ENCODE measurements around the gene LRRC25. TPM values are rescaled to one million over a fixed set of nuclear protein-coding genes. Genes with fewer than 3 reads are reported as not detected.
"Not testable (repeated sequence)": the region's sequence is repeated elsewhere in the genome, so short reads cannot be mapped to it uniquely, and the experiment has no call there.

Gene LRRC25
- total RNA-seq, 3 donors from 2014 or later, result not detected

- ATAC-seq, result no peak
- Mint-ChIP-seq H3K27me3 (ENCODE audit: low read depth) (peaks cover 2% of the 10 kb centered on the region), H3K9me3 (no peaks in the 10 kb centered on the region), H3K4me3 (no peak overlapping the region), H3K36me3 (ENCODE audit: insufficient read depth) (no peaks in the 10 kb centered on the region), H3K4me1 (ENCODE audit: low read depth) (peaks cover 10% of the 10 kb centered on the region)
- DNase-seq, result no peak
These were observed 24.0 kb downstream of the LRRC25 start for GRCh38 chr19:18373407-18373891.

GRCh38 chr19:18368504-18369222, 28.8 kb downstream of the LRRC25 start:
- H3K27me3 Mint-ChIP-seq (ENCODE audit: low read depth), result no peaks in the 10 kb centered on the region
- no peaks in the 10 kb centered on the region for H3K9me3 Mint-ChIP-seq
- ATAC-seq (no peak), DNase-seq (no peak)
- H3K4me3 Mint-ChIP-seq, result no peak overlapping the region
- H3K4me1 Mint-ChIP-seq (ENCODE audit: low read depth), result peaks cover 3% of the 10 kb centered on the region
- H3K36me3 Mint-ChIP-seq (ENCODE audit: insufficient read depth), result peaks cover 18% of the 10 kb centered on the region

GRCh38 chr19:18366021-18366435, 31.4 kb downstream of the LRRC25 start:
- no peak overlapping the region for H3K4me3 Mint-ChIP-seq

GRCh38 chr19:18364826-18365528, 32.4 kb downstream of the LRRC25 start:
- no peak for DNase-seq
- Mint-ChIP-seq H3K9me3 (no peaks in the 10 kb centered on the region), H3K4me1 (ENCODE audit: low read depth) (no peaks in the 10 kb centered on the region), H3K4me3 (no peak overlapping the region), H3K27me3 (ENCODE audit: low read depth) (no peaks in the 10 kb centered on the region), H3K36me3 (ENCODE audit: insufficient read depth) (peaks cover 24% of the 10 kb centered on the region)
- ATAC-seq, result no peak

More at GRCh38 chr19:18366021-18366435, 31.4 kb downstream of the LRRC25 start:
- no peak for DNase-seq
- Mint-ChIP-seq H3K9me3 (no peaks in the 10 kb centered on the region), H3K27me3 (ENCODE audit: low read depth) (no peaks in the 10 kb centered on the region), H3K36me3 (ENCODE audit: insufficient read depth) (peaks cover 24% of the 10 kb centered on the region), H3K4me1 (ENCODE audit: low read depth) (no peaks in the 10 kb centered on the region)
- no peak for ATAC-seq

GRCh38 chr19:18364277-18364825, 33.1 kb downstream of the LRRC25 start:
- H3K9me3 Mint-ChIP-seq; H3K27me3 Mint-ChIP-seq (ENCODE audit: low read depth); DNase-seq; ATAC-seq; H3K4me3 Mint-ChIP-seq; H3K4me1 Mint-ChIP-seq (ENCODE audit: low read depth): not testable (repeated sequence)
- peaks cover 28% of the 10 kb centered on the region for H3K36me3 Mint-ChIP-seq (ENCODE audit: insufficient read depth)

- no peaks in the 10 kb centered on the region for H3K9me3 Mint-ChIP-seq
These were observed 33.6 kb downstream of the LRRC25 start for GRCh38 chr19:18363787-18364186.

GRCh38 chr19:18362934-18363542, 34.4 kb downstream of the LRRC25 start:
- ATAC-seq, result no peak
- no peak overlapping the region for H3K4me3 Mint-ChIP-seq
- no peaks in the 10 kb centered on the region for H3K27me3 Mint-ChIP-seq (ENCODE audit: low read depth)
- no peaks in the 10 kb centered on the region for H3K9me3 Mint-ChIP-seq
- DNase-seq, result no peak
- H3K36me3 Mint-ChIP-seq (ENCODE audit: insufficient read depth), result peaks cover 36% of the 10 kb centered on the region
- H3K4me1 Mint-ChIP-seq (ENCODE audit: low read depth), result no peaks in the 10 kb centered on the region

More at GRCh38 chr19:18363787-18364186, 33.6 kb downstream of the LRRC25 start:
- Mint-ChIP-seq H3K4me3 (no peak overlapping the region), H3K36me3 (ENCODE audit: insufficient read depth) (peaks cover 31% of the 10 kb centered on the region), H3K4me1 (ENCODE audit: low read depth) (no peaks in the 10 kb centered on the region), H3K27me3 (ENCODE audit: low read depth) (no peaks in the 10 kb centered on the region)
- DNase-seq, result no peak
- ATAC-seq, result no peak

- peaks cover 36% of the 10 kb centered on the region for H3K36me3 Mint-ChIP-seq (ENCODE audit: insufficient read depth)
- H3K4me1 Mint-ChIP-seq (ENCODE audit: low read depth), result no peaks in the 10 kb centered on the region
- H3K9me3 Mint-ChIP-seq, result no peaks in the 10 kb centered on the region
- H3K4me3 Mint-ChIP-seq, result no peak overlapping the region
- DNase-seq (no peak), ATAC-seq (no peak)
- H3K27me3 Mint-ChIP-seq (ENCODE audit: low read depth), result no peaks in the 10 kb centered on the region
These were observed 35.8 kb downstream of the LRRC25 start for GRCh38 chr19:18361646-18362045.

- Mint-ChIP-seq H3K27me3 (ENCODE audit: low read depth) (no peaks in the 10 kb centered on the region), H3K36me3 (ENCODE audit: insufficient read depth) (peaks cover 27% of the 10 kb centered on the region), H3K4me1 (ENCODE audit: low read depth) (no peaks in the 10 kb centered on the region), H3K9me3 (no peaks in the 10 kb centered on the region), H3K4me3 (no peak overlapping the region)
- DNase-seq (no peak), ATAC-seq (no peak)
These were observed 40.4 kb downstream of the LRRC25 start for GRCh38 chr19:18357041-18357440.

- peaks cover 28% of the 10 kb centered on the region for H3K36me3 Mint-ChIP-seq (ENCODE audit: insufficient read depth)
- not testable (repeated sequence) for H3K9me3 Mint-ChIP-seq; H3K27me3 Mint-ChIP-seq (ENCODE audit: low read depth); H3K4me3 Mint-ChIP-seq; H3K4me1 Mint-ChIP-seq (ENCODE audit: low read depth); ATAC-seq; DNase-seq
These were observed 42.7 kb downstream of the LRRC25 start for GRCh38 chr19:18354743-18355142.

GRCh38 chr19:18353378-18354005, 43.9 kb downstream of the LRRC25 start:
- Mint-ChIP-seq H3K27me3 (ENCODE audit: low read depth) (no peaks in the 10 kb centered on the region), H3K4me3 (no peak overlapping the region), H3K9me3 (no peaks in the 10 kb centered on the region), H3K4me1 (ENCODE audit: low read depth) (no peaks in the 10 kb centered on the region), H3K36me3 (ENCODE audit: insufficient read depth) (peaks cover 19% of the 10 kb centered on the region)
- DNase-seq, result no peak
- no peak for ATAC-seq

GRCh38 chr19:18351544-18351943, 45.9 kb downstream of the LRRC25 start:
- Mint-ChIP-seq H3K9me3 (no peaks in the 10 kb centered on the region), H3K4me3 (no peak overlapping the region), H3K36me3 (ENCODE audit: insufficient read depth) (peaks cover 25% of the 10 kb centered on the region), H3K27me3 (ENCODE audit: low read depth) (no peaks in the 10 kb centered on the region), H3K4me1 (ENCODE audit: low read depth) (no peaks in the 10 kb centered on the region)
- ATAC-seq (no peak), DNase-seq (no peak)

- Mint-ChIP-seq H3K27me3 (ENCODE audit: low read depth) (no peaks in the 10 kb centered on the region), H3K4me3 (no peak overlapping the region), H3K9me3 (no peaks in the 10 kb centered on the region), H3K36me3 (ENCODE audit: insufficient read depth) (peaks cover 27% of the 10 kb centered on the region), H3K4me1 (ENCODE audit: low read depth) (peaks cover 2% of the 10 kb centered on the region)
- DNase-seq (no peak), ATAC-seq (no peak)
These were observed 46.9 kb downstream of the LRRC25 start for GRCh38 chr19:18350490-18350889.

- Mint-ChIP-seq H3K27me3 (ENCODE audit: low read depth) (no peaks in the 10 kb centered on the region), H3K9me3 (no peaks in the 10 kb centered on the region), H3K4me1 (ENCODE audit: low read depth) (peaks cover 2% of the 10 kb centered on the region), H3K36me3 (ENCODE audit: insufficient read depth) (peaks cover 25% of the 10 kb centered on the region), H3K4me3 (no peak overlapping the region)
- ATAC-seq (no peak), DNase-seq (no peak)
These were observed 47.8 kb downstream of the LRRC25 start for GRCh38 chr19:18349524-18350128.

All from activated T-cell treated with anti-CD3 and anti-CD28 coated beads, Interleukin-2, amount 50 U/mL, for 4 hours (primary cell).